ENCODE measurements around the gene DNM3.

DNA sequence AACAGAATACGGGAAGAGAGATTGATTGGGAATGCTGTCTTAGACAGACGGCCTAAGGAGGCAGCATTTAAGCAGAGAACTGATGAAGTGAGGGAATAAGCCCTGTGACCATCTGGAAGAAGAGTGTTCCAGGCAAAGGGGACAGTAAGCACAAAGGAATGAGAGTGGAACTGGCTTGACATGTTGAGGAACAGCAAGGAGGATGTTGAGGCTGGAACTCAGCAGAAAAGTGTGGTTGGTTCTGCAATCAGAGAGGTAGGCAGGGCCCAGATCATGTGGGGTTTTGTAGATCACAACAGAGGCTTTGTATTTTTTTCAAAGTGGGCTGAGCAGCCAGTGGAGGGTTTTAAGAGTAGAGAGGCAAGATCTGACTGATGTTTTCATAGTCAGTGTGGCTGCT is 157.4 kb downstream of the DNM3 start:
- TF ChIP-seq, protein P1, sequence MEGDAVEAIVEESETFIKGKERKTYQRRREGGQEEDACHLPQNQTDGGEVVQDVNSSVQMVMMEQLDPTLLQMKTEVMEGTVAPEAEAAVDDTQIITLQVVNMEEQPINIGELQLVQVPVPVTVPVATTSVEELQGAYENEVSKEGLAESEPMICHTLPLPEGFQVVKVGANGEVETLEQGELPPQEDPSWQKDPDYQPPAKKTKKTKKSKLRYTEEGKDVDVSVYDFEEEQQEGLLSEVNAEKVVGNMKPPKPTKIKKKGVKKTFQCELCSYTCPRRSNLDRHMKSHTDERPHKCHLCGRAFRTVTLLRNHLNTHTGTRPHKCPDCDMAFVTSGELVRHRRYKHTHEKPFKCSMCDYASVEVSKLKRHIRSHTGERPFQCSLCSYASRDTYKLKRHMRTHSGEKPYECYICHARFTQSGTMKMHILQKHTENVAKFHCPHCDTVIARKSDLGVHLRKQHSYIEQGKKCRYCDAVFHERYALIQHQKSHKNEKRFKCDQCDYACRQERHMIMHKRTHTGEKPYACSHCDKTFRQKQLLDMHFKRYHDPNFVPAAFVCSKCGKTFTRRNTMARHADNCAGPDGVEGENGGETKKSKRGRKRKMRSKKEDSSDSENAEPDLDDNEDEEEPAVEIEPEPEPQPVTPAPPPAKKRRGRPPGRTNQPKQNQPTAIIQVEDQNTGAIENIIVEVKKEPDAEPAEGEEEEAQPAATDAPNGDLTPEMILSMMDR (tag by site-specific recombination; IDR thresholded peaks at IDR 0.05), result no peak
- TF ChIP-seq, protein P2, sequence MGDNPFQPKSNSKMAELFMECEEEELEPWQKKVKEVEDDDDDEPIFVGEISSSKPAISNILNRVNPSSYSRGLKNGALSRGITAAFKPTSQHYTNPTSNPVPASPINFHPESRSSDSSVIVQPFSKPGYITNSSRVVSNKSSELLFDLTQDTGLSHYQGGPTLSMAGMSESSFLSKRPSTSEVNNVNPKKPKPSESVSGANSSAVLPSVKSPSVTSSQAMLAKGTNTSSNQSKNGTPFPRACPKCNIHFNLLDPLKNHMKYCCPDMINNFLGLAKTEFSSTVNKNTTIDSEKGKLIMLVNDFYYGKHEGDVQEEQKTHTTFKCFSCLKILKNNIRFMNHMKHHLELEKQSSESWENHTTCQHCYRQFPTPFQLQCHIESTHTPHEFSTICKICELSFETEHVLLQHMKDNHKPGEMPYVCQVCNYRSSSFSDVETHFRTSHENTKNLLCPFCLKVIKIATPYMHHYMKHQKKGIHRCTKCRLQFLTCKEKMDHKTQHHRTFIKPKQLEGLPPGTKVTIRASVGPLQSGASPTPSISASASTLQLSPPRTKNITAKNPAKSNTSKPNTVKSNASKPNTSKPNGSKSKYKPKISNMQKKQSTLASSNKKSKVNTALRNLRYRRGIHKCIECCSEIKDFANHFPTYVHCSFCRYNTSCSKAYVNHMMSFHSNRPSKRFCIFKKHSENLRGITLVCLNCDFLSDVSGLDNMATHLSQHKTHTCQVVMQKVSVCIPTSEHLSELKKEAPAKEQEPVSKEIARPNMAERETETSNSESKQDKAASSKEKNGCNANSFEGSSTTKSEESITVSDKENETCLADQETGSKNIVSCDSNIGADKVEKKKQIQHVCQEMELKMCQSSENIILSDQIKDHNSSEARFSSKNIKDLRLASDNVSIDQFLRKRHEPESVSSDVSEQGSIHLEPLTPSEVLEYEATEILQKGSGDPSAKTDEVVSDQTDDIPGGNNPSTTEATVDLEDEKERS (tag by site-specific recombination; IDR thresholded peaks at IDR 0.05), result no peak
- TF ChIP-seq, protein P3, sequence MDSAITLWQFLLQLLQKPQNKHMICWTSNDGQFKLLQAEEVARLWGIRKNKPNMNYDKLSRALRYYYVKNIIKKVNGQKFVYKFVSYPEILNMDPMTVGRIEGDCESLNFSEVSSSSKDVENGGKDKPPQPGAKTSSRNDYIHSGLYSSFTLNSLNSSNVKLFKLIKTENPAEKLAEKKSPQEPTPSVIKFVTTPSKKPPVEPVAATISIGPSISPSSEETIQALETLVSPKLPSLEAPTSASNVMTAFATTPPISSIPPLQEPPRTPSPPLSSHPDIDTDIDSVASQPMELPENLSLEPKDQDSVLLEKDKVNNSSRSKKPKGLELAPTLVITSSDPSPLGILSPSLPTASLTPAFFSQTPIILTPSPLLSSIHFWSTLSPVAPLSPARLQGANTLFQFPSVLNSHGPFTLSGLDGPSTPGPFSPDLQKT (IDR thresholded peaks at IDR 0.05; ENCODE audit: borderline replicate concordance, low read depth, low read length), result no peak
- TF ChIP-seq ZNF391 (tag by site-specific recombination; IDR thresholded peaks at IDR 0.05; ENCODE audit: borderline replicate concordance, low read depth) (no peak), ZNF2 (tag by site-specific recombination; IDR thresholded peaks at IDR 0.05) (no peak), ZNF670 (tag by site-specific recombination; IDR thresholded peaks at IDR 0.05; ENCODE audit: low read depth) (no peak), KLF7 (tag by site-specific recombination; IDR thresholded peaks at IDR 0.05; ENCODE audit: borderline replicate concordance) (no peak)
